HG02623 (cell line): ENCODE results near the gene GDPD4.

Experiments used
- ATAC-seq: cut with Tn5 transposase; IDR thresholded peaks from one replicate; pipeline ENCODE4 v1.9.1; 2021; ENCODE audit warnings: moderate library complexity; ENCODE audit not compliant: unreplicated experiment

GDPD4 gene

GRCh38 chr11:77244277-77245027 is 57.0 kb downstream of the GDPD4 start:
- no peak for ATAC-seq

- no peak for ATAC-seq
Observed at GRCh38 chr11:77236901-77237300, 64.6 kb downstream of the GDPD4 start.

GRCh38 chr11:77233011-77233410 is 68.5 kb downstream of the GDPD4 start:
- no peak for ATAC-seq

GRCh38 chr11:77232242-77232641 is 69.2 kb downstream of the GDPD4 start:
- no peak for ATAC-seq

GRCh38 chr11:77231800-77232199 is 69.7 kb downstream of the GDPD4 start:
- no peak for ATAC-seq

GRCh38 chr11:77230878-77231605 is 70.4 kb downstream of the GDPD4 start:
- ATAC-seq = no peak

- ATAC-seq = no peak
Observed at GRCh38 chr11:77223797-77224196, 77.7 kb downstream of the GDPD4 start.

GRCh38 chr11:77217156-77217555 is 84.3 kb downstream of the GDPD4 start:
- no peak for ATAC-seq

- no peak for ATAC-seq
Observed at GRCh38 chr11:77215106-77215505, 86.4 kb downstream of the GDPD4 start.

GRCh38 chr11:77214557-77214956 is 86.9 kb downstream of the GDPD4 start:
- no peak for ATAC-seq

GRCh38 chr11:77213589-77214428 is 87.7 kb downstream of the GDPD4 start:
- no peak for ATAC-seq

- no peak for ATAC-seq
Observed at GRCh38 chr11:77213029-77213579, 88.4 kb downstream of the GDPD4 start.

GRCh38 chr11:77212314-77213007 is 89.0 kb downstream of the GDPD4 start:
- ATAC-seq = no peak

- no peak for ATAC-seq
Observed at GRCh38 chr11:77211594-77212251, 89.8 kb downstream of the GDPD4 start.

GRCh38 chr11:77211040-77211451 is 90.4 kb downstream of the GDPD4 start:
- no peak for ATAC-seq

- ATAC-seq = no peak
Observed at GRCh38 chr11:77209663-77210062, 91.8 kb downstream of the GDPD4 start.

GRCh38 chr11:77208535-77208934 is 93.0 kb downstream of the GDPD4 start:
- no peak for ATAC-seq

- ATAC-seq = no peak
Observed at GRCh38 chr11:77207618-77208313, 93.7 kb downstream of the GDPD4 start.

GRCh38 chr11:77207019-77207485 is 94.4 kb downstream of the GDPD4 start:
- no peak for ATAC-seq
